Measurements from ENCODE around the gene HHAT.

Gene HHAT

GRCh38 chr1:210377731-210378333, 49.1 kb downstream of the HHAT start:
- peak overlapping the region; percentile 13; the same call in 1 of the 2 replicates for H3K4me3 ChIP-seq (ENCODE audit: low read depth, low read length)
- no peak for TF ChIP-seq CTCF (IDR thresholded peaks at IDR 0.05; ENCODE audit: insufficient read depth, low read length, missing control alignments)
- ChIA-PET CTCF (interaction anchor here (3.2 to 14.7 kb wide), 3 partner anchors 15 to 757 kb away, joined by 12 to 411 read pairs (median 163); partner anchors contain the start of gene KCNH1), POLR2A (interaction anchor here (2.2 kb wide), 1 partner anchor 16 kb away, joined by 16 read pairs; no protein-coding TSS in a partner anchor)
- DNase-seq (ENCODE audit: low read depth, low spot score), result peak; percentile 24

DNA sequence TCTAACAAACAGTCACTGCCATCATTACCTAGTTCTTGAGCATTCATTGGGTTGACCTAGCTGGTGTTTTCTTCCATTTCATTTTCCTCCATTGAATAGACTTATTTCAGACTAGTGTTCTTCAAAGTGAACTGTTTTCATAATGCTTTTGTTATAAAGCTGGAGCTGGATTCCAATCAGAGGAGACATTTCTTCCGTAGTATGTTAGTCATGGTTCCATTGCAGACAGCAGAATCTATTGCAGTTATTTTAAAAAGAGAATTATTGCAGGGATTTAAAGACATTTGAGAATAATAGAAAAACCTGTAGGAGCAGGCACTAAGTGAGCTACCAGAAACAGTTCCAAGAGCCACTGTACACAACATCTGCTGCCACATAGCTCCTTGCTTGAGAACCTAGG, 50.0 kb downstream of the HHAT start:
- no peak for TF ChIP-seq CTCF (IDR thresholded peaks at IDR 0.05; ENCODE audit: insufficient read depth, low read length, missing control alignments)
- H3K4me3 ChIP-seq (ENCODE audit: low read depth, low read length), result no peak overlapping the region
- CTCF ChIA-PET, result interaction anchor here (0.8 to 14.7 kb wide), 7 partner anchors 11 to 756 kb away, joined by 3 to 411 read pairs (median 5); partner anchors contain the start of gene KCNH1
- no peak for DNase-seq (ENCODE audit: low read depth, low spot score)
- POLR2A ChIA-PET, result interaction anchor here (0.9 to 1.4 kb wide), 2 partner anchors 15 to 60 kb away, joined by 3 to 7 read pairs; no protein-coding TSS in a partner anchor

GRCh38 chr1:210381934-210382333, 53.2 kb downstream of the HHAT start:
- POLR2A ChIA-PET, result no interaction called here
- H3K4me3 ChIP-seq (ENCODE audit: low read depth, low read length), result no peak overlapping the region

DNA sequence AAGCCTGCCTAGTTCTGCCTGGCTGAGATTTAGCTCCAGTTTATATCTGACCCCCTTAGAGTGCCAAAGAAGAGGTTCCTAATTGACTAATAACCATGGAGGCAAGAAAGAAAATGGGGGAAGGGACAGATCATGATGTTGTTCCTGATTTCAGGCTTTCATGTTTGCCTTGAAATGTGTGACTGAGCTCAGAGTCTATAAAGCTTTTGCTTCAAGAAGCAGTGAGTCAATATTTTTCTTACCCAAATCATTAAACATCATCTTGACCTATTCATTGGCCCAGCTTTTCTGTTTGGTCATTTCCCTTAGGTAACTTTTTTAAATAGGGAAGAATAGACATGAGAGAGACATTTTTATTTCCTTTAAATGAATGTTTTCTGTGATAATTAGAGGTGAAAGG, 55.9 kb downstream of the HHAT start:
- ChIA-PET POLR2A (interaction anchor here (0.8 to 1.6 kb wide), 3 partner anchors 9 to 54 kb away, joined by 3 to 12 read pairs (median 3); no protein-coding TSS in a partner anchor), CTCF (interaction anchor here (0.7 to 14.7 kb wide), 5 partner anchors 10 to 241 kb away, joined by 3 to 411 read pairs (median 64); no protein-coding TSS in a partner anchor)
- no peak for TF ChIP-seq CTCF (IDR thresholded peaks at IDR 0.05; ENCODE audit: insufficient read depth, low read length, missing control alignments)
- DNase-seq (ENCODE audit: low read depth, low spot score), result no peak
- no peak overlapping the region for H3K4me3 ChIP-seq (ENCODE audit: low read depth, low read length)

More at GRCh38 chr1:210381934-210382333, 53.2 kb downstream of the HHAT start:
- TF ChIP-seq CTCF (IDR thresholded peaks at IDR 0.05; ENCODE audit: insufficient read depth, low read length, missing control alignments), result no peak
- DNase-seq (ENCODE audit: low read depth, low spot score), result no peak
- CTCF ChIA-PET, result interaction anchor here (12.8 to 14.7 kb wide), 2 partner anchors 17 to 19 kb away, joined by 163 to 411 read pairs; no protein-coding TSS in a partner anchor

GRCh38 chr1:210385228-210385627, 56.5 kb downstream of the HHAT start:
- no peak for DNase-seq (ENCODE audit: low read depth, low spot score)

More at GRCh38 chr1:210385228-210385627, 56.5 kb downstream of the HHAT start:
- ChIA-PET CTCF (interaction anchor here (0.7 to 14.7 kb wide), 5 partner anchors 10 to 241 kb away, joined by 3 to 411 read pairs (median 64); no protein-coding TSS in a partner anchor), POLR2A (interaction anchor here (0.8 to 1.6 kb wide), 3 partner anchors 8 to 54 kb away, joined by 3 to 12 read pairs (median 3); no protein-coding TSS in a partner anchor)
- no peak overlapping the region for H3K4me3 ChIP-seq (ENCODE audit: low read depth, low read length)
- no peak for TF ChIP-seq CTCF (IDR thresholded peaks at IDR 0.05; ENCODE audit: insufficient read depth, low read length, missing control alignments)

Measured in AG04449 (cell line).